GM19372 (cell line): ENCODE data around the gene TEAD2.

Source experiments
- ATAC-seq: cut with Tn5 transposase; IDR thresholded peaks from one replicate; pipeline ENCODE4 v1.9.1; 2021; ENCODE audit warnings: mild to moderate bottlenecking, low read depth, moderate library complexity; ENCODE audit not compliant: unreplicated experiment

The TEAD2 gene

GRCh38 chr19:49362048-49362928, at the start of gene TEAD2:
Gene TEAD2, minus strand, starts transcription at chr19:49362416. Its CDS starts 2,341 bp downstream, at chr19:49360075.
- ATAC-seq, result no peak

- ATAC-seq, result no peak
Observed at GRCh38 chr19:49411681-49412326, 49.6 kb upstream of the TEAD2 start.

GRCh38 chr19:49409441-49410029, 47.3 kb upstream of the TEAD2 start:
- no peak for ATAC-seq

GRCh38 chr19:49408816-49409440, 46.7 kb upstream of the TEAD2 start:
- no peak for ATAC-seq

GRCh38 chr19:49407482-49408015, 45.3 kb upstream of the TEAD2 start:
- no peak for ATAC-seq

- no peak for ATAC-seq
Observed at GRCh38 chr19:49407079-49407478, 44.9 kb upstream of the TEAD2 start.

- no peak for ATAC-seq
Observed at GRCh38 chr19:49403404-49404187, 41.4 kb upstream of the TEAD2 start.

GRCh38 chr19:49400029-49400428, 37.8 kb upstream of the TEAD2 start:
- no peak for ATAC-seq

GRCh38 chr19:49398931-49399330, 36.7 kb upstream of the TEAD2 start:
- ATAC-seq, result no peak

GRCh38 chr19:49398001-49398615, 35.9 kb upstream of the TEAD2 start:
- ATAC-seq, result no peak

GRCh38 chr19:49396738-49397505, 34.7 kb upstream of the TEAD2 start:
- ATAC-seq, result no peak

- no peak for ATAC-seq
Observed at GRCh38 chr19:49395581-49396407, 33.6 kb upstream of the TEAD2 start.

GRCh38 chr19:49393881-49394280, 31.7 kb upstream of the TEAD2 start:
- no peak for ATAC-seq

GRCh38 chr19:49391581-49392399, 29.6 kb upstream of the TEAD2 start:
- ATAC-seq, result no peak

GRCh38 chr19:49390929-49391359, 28.7 kb upstream of the TEAD2 start:
- ATAC-seq, result no peak

GRCh38 chr19:49390131-49390928, 28.1 kb upstream of the TEAD2 start:
- ATAC-seq, result no peak
